K562 (cell line): ENCODE data around the gene SLC17A2. TPM values are rescaled to one million over a fixed set of nuclear protein-coding genes. Genes with fewer than 3 reads are reported as not detected.

Source experiments
- CHD7 ChIP-seq: fragments of 200-600 bp; sonication (generic); IDR thresholded peaks from one replicate; pipeline ENCODE4 v1.6.1; 2012; ENCODE audit warnings: mild to moderate bottlenecking, low read depth, low read length, inconsistent platforms
- CUX1 ChIP-seq: fragments of 200-800 bp; sonication (Bioruptor generic); IDR thresholded peaks from 2 replicates; pipeline ENCODE4 v1.6.1; 2016; ENCODE audit warnings: missing genetic modification characterization, missing compliant biosample characterization
- IRF9 ChIP-seq: fragments of 450-650 bp; IDR thresholded peaks from 2 replicates; pipeline ENCODE4 v1.6.1; 2016; ENCODE audit warnings: missing biosample characterization, missing genetic modification characterization
- PHF21A ChIP-seq: fragments of 450-650 bp; IDR thresholded peaks from 2 replicates; pipeline ENCODE4 v1.6.1; 2017; ENCODE audit warnings: low read depth, borderline replicate concordance
- POLR2AphosphoS5 ChIP-seq: IDR thresholded peaks from 2 replicates; pipeline ENCODE4 v1.6.1; 2011; ENCODE audit warnings: mild to moderate bottlenecking, low read depth, low read length, moderate library complexity; ENCODE audit not compliant: control insufficient read depth, insufficient read depth
- TCF3 ChIP-seq: sonication (generic); formaldehyde crosslinking; IDR thresholded peaks from 2 replicates; pipeline ENCODE4 v1.4.0; 2020; ENCODE audit warnings: mild to moderate bottlenecking, missing genetic modification reagents
- TCFL5 ChIP-seq: fragments of 250-450 bp; sonication (Bioruptor Pico); conservative IDR thresholded peaks from 2 replicates; pipeline ENCODE4 v1.6.1; 2021; ENCODE audit warnings: mild to moderate bottlenecking, moderate library complexity, matching md5 sums
- XRCC4 ChIP-seq: IDR thresholded peaks from one replicate; pipeline ENCODE4 v1.6.1; 2011; ENCODE audit not compliant: insufficient read depth, insufficient read length; ENCODE audit errors: extremely low read depth
- ZNF695 ChIP-seq: fragments of 450-650 bp; formaldehyde crosslinking; IDR thresholded peaks from 2 replicates; pipeline ENCODE4 v1.4.0; 2020; ENCODE audit warnings: mild to moderate bottlenecking, moderate library complexity
- polyA plus RNA-seq, 8 experiments: library from polyadenylated mRNA; depleted of rRNA in 4 of 8; stranded (reverse) in 5 of 8; unstranded in 3 of 8; fragments of >200 nt; fragmentation: Nextera tagmentation in 2 of 8; fragmentation: Illumina TruSeq in 1 of 8; extraction: Ambion mirVana in 2 of 8; extraction: Trizol in 1 of 8; gene quantifications; 2 replicates each; pipeline versions ENCODE4 v1.2.1 to v1.2.3, GENCODE V29; 2011 to 2014; ENCODE audit warnings: inconsistent platforms in 1 of 8, missing spikeins in 1 of 8
- total RNA-seq, 7 experiments: library from RNA; depleted of rRNA in 6 of 7; stranded (reverse); fragments of >200 nt in 6 of 7; fragmentation: Illumina TruSeq in 2 of 7; extraction: Trizol in 2 of 7; gene quantifications; 2 replicates each; pipeline versions ENCODE4 v1.2.1 to v1.2.3, GENCODE V29; 2011 to 2021; ENCODE audit warnings: low replicate concordance in 1 of 7

Gene SLC17A2
- total and polyA plus RNA-seq, 9 of the 15 experiments (the other 6 are each of a cell fraction or from before 2014, with no cell fraction given), result not detected

GRCh38 chr6:25973923-25974555 is 43.5 kb upstream of the SLC17A2 start (continued):
- TF ChIP-seq CHD7, result no peak
- no peak for TF ChIP-seq ZNF695
- peak; percentile 44; the same call in 1 of the 2 replicates for TF ChIP-seq PHF21A
- 0 out of 2 replicates have a peak, but pooled peaks have one; percentile 44 for TF ChIP-seq CUX1
- TF ChIP-seq TCFL5, result no peak
- TF ChIP-seq TCF3 (CRISPR knock-in tag), result peak; percentile 95
- no peak for TF ChIP-seq XRCC4
- TF ChIP-seq IRF9, result no peak
- peak; percentile 78 for TF ChIP-seq POLR2AphosphoS5
